Measurements from ENCODE around the gene ZNF516. TPM values are rescaled to one million over a fixed set of nuclear protein-coding genes. Genes with fewer than 3 reads are reported as not detected.

ZNF516 gene
- total RNA-seq, 1 experiment from 2014 or later = 22.6 TPM

GRCh38 chr18:76429262-76430126 is 65.5 kb downstream of the ZNF516 start:
- no peak overlapping the region for H3K4me3 Mint-ChIP-seq

More at GRCh38 chr18:76429262-76430126, 65.5 kb downstream of the ZNF516 start:
- H3K4me2 ChIP-seq (ENCODE audit: insufficient read depth, insufficient read length, low read length) = no peak overlapping the region
- H3K4me1 ChIP-seq (ENCODE audit: insufficient read depth, low read length) = peaks cover 6% of the 10 kb centered on the region; the same call in 1 of the 2 replicates
- no peaks in the 10 kb centered on the region for H3K79me2 ChIP-seq (ENCODE audit: insufficient read depth, low read length)
- no peak overlapping the region for H3K56ac ChIP-seq (ENCODE audit: insufficient read length, low read depth, low read length)
- H3K27me3 Mint-ChIP-seq (ENCODE audit: low read depth) = no peaks in the 10 kb centered on the region
- H4K5ac ChIP-seq (ENCODE audit: insufficient read length, low read depth, low read length) = no peak overlapping the region
- no peaks in the 10 kb centered on the region for H3K23me2 ChIP-seq (ENCODE audit: insufficient read length, low read depth, low read length, poor library complexity, severe bottlenecking)
- no peak overlapping the region for H3K4ac ChIP-seq (ENCODE audit: low read depth, low read length)
- H3K9ac ChIP-seq (ENCODE audit: extremely low read depth, insufficient read length, low read length) = no peak overlapping the region
- H3K4me1 Mint-ChIP-seq = peaks cover 27 to 32% of the 10 kb centered on the region in 2 experiments
- H3K9me3 Mint-ChIP-seq = no peaks in the 10 kb centered on the region
- TF ChIP-seq, protein P1, sequence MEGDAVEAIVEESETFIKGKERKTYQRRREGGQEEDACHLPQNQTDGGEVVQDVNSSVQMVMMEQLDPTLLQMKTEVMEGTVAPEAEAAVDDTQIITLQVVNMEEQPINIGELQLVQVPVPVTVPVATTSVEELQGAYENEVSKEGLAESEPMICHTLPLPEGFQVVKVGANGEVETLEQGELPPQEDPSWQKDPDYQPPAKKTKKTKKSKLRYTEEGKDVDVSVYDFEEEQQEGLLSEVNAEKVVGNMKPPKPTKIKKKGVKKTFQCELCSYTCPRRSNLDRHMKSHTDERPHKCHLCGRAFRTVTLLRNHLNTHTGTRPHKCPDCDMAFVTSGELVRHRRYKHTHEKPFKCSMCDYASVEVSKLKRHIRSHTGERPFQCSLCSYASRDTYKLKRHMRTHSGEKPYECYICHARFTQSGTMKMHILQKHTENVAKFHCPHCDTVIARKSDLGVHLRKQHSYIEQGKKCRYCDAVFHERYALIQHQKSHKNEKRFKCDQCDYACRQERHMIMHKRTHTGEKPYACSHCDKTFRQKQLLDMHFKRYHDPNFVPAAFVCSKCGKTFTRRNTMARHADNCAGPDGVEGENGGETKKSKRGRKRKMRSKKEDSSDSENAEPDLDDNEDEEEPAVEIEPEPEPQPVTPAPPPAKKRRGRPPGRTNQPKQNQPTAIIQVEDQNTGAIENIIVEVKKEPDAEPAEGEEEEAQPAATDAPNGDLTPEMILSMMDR (conservative IDR thresholded peaks at IDR 0.05) = no peak
- no peaks in the 10 kb centered on the region for H4K20me1 ChIP-seq (ENCODE audit: control insufficient read depth, insufficient read depth, insufficient read length)
- H2BK5ac ChIP-seq (ENCODE audit: insufficient read length, low read length) = no peak overlapping the region
- H4K91ac ChIP-seq (ENCODE audit: insufficient read length, low read depth, low read length) = no peak overlapping the region
- no peak overlapping the region for H3K18ac ChIP-seq (ENCODE audit: insufficient read length, low read depth, low read length)
- peaks cover 0 to 16% (median 3%) of the 10 kb centered on the region in 3 experiments; a peak in 4 of 7 replicates for H3K36me3 Mint-ChIP-seq (ENCODE audit: insufficient read depth in 1 of 3, low read depth in 3 of 3)
- no peak overlapping the region for H2BK20ac ChIP-seq (ENCODE audit: low read depth, low read length, poor library complexity, severe bottlenecking)
- H2BK15ac ChIP-seq (ENCODE audit: low read depth, low read length) = no peak overlapping the region
- no peak overlapping the region for H3K23ac ChIP-seq (ENCODE audit: insufficient read length, low read depth, low read length)
- no peaks in the 10 kb centered on the region for H3K27me3 ChIP-seq (ENCODE audit: insufficient read depth, low read length)
- H3K27ac ChIP-seq (ENCODE audit: insufficient read length, low read depth, low read length) = no peak overlapping the region
- H4K8ac ChIP-seq (replicated peaks; ENCODE audit: insufficient read length, low read depth, low read length) = no peak overlapping the region
- H3K9me3 ChIP-seq (ENCODE audit: control insufficient read depth, low read depth, low read length) = no peaks in the 10 kb centered on the region
- H3K14ac ChIP-seq (ENCODE audit: insufficient read depth, low read length) = no peak overlapping the region
- H2BK12ac ChIP-seq (ENCODE audit: insufficient read length, low read depth, low read length) = no peak overlapping the region
- no peak overlapping the region for H2BK120ac ChIP-seq (ENCODE audit: low read depth, low read length, poor library complexity, severe bottlenecking)
- H2AK5ac ChIP-seq (ENCODE audit: insufficient read length, low read length) = no peak overlapping the region
- no peak overlapping the region for H3T11ph ChIP-seq (ENCODE audit: low read length)
- no peak for DNase-seq
- no peaks in the 10 kb centered on the region for H3K79me1 ChIP-seq (ENCODE audit: insufficient read depth, low read depth, low read length, poor library complexity, severe bottlenecking)
- no CpG with 5 or more reads among the region's 14 CpGs for WGBS (ENCODE audit: extremely low coverage, insufficient read length, low lambda C conversion rate)
- H2AFZ ChIP-seq (ENCODE audit: low read length) = no peak overlapping the region
- no peak overlapping the region for H3K27ac Mint-ChIP-seq

Measured in H9 (cell line).